Type B pancreatic cell (in vitro differentiated cells): ENCODE measurements around the gene GSTK1. TPM values are rescaled to one million over a fixed set of nuclear protein-coding genes. Genes with fewer than 3 reads are reported as not detected.

Experiments
- DNase-seq: peaks from one replicate; pipeline ENCODE4 v3.0.0; 2021; ENCODE audit warnings: mixed read lengths; ENCODE audit not compliant: unreplicated experiment; ENCODE audit errors: extremely low spot score
- H3K27ac Mint-ChIP-seq: 2 replicates; pipeline ENCODE4 v1.8.0; 2021; ENCODE audit warnings: mild to moderate bottlenecking, mixed read lengths
- H3K27me3 Mint-ChIP-seq: 2 replicates; pipeline ENCODE4 v1.8.0; 2021; ENCODE audit warnings: mixed read lengths
- H3K36me3 Mint-ChIP-seq: 2 replicates; pipeline ENCODE4 v1.8.0; 2021; ENCODE audit warnings: mixed read lengths
- H3K4me1 Mint-ChIP-seq: one replicate; pipeline ENCODE4 v1.8.0; 2021; ENCODE audit warnings: mixed read lengths; ENCODE audit not compliant: unreplicated experiment
- H3K4me3 Mint-ChIP-seq: 2 replicates; pipeline ENCODE4 v1.8.0; 2021; ENCODE audit warnings: mild to moderate bottlenecking, mixed read lengths
- H3K9me3 Mint-ChIP-seq: 2 replicates; pipeline ENCODE4 v1.8.0; 2021; ENCODE audit warnings: mixed read lengths
- total RNA-seq: library from RNA; stranded (reverse); gene quantifications from 2 replicates; pipeline ENCODE4 v1.2.1, GENCODE V29; 2021; ENCODE audit warnings: low replicate concordance
- TF ChIP-seq, protein P1 (sequence below): fragments of 200-600 bp; sonication (generic); conservative IDR thresholded peaks from 2 replicates; pipeline ENCODE4 v1.5.0; 2021; ENCODE audit warnings: antibody characterized with exemption, mild to moderate bottlenecking

GSTK1 gene
- total RNA-seq, 1 donor from 2014 or later: 110 TPM

DNA sequence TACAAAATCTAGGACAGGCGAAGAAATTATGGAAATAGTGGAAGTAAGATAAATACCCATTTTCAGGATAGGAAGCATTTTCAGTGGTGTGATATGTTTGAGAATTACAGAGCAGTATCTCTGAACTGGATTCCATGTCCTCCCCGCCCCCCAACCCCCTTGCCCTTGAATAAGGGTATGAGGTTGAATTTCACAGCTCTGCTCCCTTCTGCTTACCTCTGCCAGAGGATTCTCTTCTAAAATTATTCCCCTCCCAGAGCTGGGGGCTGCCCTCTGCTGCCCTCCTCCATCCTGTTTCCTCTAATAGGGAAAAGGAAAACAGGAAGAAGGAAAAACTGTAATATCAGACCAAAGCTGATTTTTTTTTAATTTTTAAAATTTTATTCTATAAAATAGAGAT is 45.4 kb downstream of the GSTK1 start:
- no peaks in the 10 kb centered on the region for H3K9me3 Mint-ChIP-seq
- no peak overlapping the region for H3K27ac Mint-ChIP-seq

DNA sequence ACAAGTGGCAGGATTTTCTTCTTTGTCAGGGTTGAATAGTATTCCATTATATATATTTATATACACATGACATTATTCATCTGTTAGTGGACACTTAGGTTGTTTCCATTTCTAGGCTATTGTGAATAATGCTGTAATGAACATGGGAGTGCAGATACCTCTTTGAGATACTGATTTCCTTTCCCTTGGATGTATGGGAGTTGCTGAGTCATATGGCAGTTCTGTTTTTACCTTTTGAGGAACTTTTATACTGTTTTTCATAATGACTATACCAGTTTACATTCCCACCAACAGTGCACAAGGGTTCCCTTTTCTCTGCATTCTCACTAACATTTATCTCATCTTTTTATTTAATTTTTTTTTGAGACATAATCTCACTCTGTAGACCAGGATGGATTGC is 50.9 kb downstream of the GSTK1 start:
- H3K4me1 Mint-ChIP-seq: peaks cover 20% of the 10 kb centered on the region

More for the DNA sequence above, 45.4 kb downstream of the GSTK1 start:
- TF ChIP-seq, protein P1, sequence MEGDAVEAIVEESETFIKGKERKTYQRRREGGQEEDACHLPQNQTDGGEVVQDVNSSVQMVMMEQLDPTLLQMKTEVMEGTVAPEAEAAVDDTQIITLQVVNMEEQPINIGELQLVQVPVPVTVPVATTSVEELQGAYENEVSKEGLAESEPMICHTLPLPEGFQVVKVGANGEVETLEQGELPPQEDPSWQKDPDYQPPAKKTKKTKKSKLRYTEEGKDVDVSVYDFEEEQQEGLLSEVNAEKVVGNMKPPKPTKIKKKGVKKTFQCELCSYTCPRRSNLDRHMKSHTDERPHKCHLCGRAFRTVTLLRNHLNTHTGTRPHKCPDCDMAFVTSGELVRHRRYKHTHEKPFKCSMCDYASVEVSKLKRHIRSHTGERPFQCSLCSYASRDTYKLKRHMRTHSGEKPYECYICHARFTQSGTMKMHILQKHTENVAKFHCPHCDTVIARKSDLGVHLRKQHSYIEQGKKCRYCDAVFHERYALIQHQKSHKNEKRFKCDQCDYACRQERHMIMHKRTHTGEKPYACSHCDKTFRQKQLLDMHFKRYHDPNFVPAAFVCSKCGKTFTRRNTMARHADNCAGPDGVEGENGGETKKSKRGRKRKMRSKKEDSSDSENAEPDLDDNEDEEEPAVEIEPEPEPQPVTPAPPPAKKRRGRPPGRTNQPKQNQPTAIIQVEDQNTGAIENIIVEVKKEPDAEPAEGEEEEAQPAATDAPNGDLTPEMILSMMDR: no peak
- Mint-ChIP-seq H3K4me1 (no peaks in the 10 kb centered on the region), H3K36me3 (peaks cover 39% of the 10 kb centered on the region), H3K27me3 (no peaks in the 10 kb centered on the region), H3K4me3 (no peak overlapping the region)
- no peak for DNase-seq

DNA sequence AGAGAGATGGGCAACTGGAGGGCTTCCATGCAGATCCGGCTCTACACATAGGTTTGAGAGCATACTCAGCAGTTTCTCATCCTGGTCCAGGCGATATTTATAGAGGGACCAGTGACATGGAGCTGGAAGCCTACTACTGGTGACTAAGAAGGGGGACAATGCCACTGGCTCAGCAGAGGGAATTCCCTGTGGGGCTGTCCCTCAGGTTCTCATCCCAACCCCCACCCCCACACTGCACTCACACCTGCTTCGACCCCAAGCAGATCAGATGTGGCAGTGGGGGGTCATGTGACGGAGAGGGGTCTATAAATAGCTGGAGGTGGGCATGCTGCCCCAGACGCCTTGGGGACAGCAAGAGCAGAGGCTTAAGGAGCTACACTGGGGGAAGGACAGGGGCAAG is 52.5 kb downstream of the GSTK1 start, which contains the start of gene CLCN1:
Gene CLCN1, plus strand, starts transcription at position 336 of the 400 bp plus-strand sequence. CDS start 102 bp downstream, outside the sequence.
- no peak for DNase-seq
- H3K4me1 Mint-ChIP-seq: peaks cover 21% of the 10 kb centered on the region
- TF ChIP-seq, protein P1: no peak
- H3K27ac Mint-ChIP-seq: no peak within 1 kb of the TSS
- H3K9me3 Mint-ChIP-seq: no peaks in the 10 kb centered on the region
- peaks cover 3% of the 10 kb centered on the region for H3K36me3 Mint-ChIP-seq
- no peaks in the 10 kb centered on the region for H3K27me3 Mint-ChIP-seq
- H3K4me3 Mint-ChIP-seq: no peak within 1 kb of the TSS

More for the DNA sequence above, 50.9 kb downstream of the GSTK1 start:
- TF ChIP-seq, protein P1: no peak
- H3K9me3 Mint-ChIP-seq: no peaks in the 10 kb centered on the region
- no peaks in the 10 kb centered on the region for H3K27me3 Mint-ChIP-seq
- H3K4me3 Mint-ChIP-seq: no peak overlapping the region
- peaks cover 3% of the 10 kb centered on the region for H3K36me3 Mint-ChIP-seq
- no peak for DNase-seq
- no peak overlapping the region for H3K27ac Mint-ChIP-seq

DNA sequence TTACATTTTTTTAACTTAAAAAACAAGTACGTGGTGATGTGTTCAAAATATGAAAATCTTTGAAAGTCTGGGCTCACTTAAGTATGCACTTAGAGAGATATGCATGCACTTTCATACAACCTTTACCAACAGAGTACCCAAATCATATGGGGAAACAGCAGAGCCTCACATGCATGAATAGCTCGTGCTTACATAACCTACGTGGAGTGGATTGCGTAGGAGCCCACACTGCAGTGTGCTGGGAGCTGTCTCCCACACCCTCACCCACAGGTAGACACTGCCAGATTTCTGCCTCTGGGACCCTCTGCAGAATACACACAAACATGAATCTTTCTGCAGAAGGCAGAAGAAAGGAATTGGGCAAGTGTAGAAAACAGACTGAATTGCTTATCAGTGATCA is 53.3 kb downstream of the GSTK1 start:
- no peak overlapping the region for H3K27ac Mint-ChIP-seq
- TF ChIP-seq, protein P1: no peak
- H3K27me3 Mint-ChIP-seq: no peaks in the 10 kb centered on the region
- peaks cover 3% of the 10 kb centered on the region for H3K36me3 Mint-ChIP-seq
- no peak for DNase-seq
- H3K4me3 Mint-ChIP-seq: no peak overlapping the region
- peaks cover 21% of the 10 kb centered on the region for H3K4me1 Mint-ChIP-seq
- H3K9me3 Mint-ChIP-seq: no peaks in the 10 kb centered on the region

DNA sequence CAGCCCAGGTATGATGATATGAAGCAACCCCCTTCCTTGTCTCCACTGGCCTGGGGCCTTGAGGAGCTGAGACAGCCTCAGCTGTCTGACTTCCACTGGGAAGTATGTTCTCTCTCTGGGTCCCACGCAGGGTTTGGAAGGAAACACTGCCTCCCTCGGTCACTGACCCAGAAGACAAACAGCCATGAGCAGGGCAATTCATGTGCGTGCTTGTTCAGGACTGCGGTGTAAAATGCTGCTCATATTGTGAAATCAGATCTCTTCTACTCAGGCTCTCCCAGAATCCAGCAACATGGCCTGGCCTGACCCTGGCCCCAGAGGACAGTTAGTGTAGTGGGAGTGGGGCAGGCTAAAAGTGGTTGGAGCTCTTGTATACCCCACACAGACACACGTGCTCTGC is 55.4 kb downstream of the GSTK1 start:
- Mint-ChIP-seq H3K4me3 (no peak overlapping the region), H3K27ac (no peak overlapping the region), H3K36me3 (peaks cover 3% of the 10 kb centered on the region), H3K27me3 (no peaks in the 10 kb centered on the region), H3K4me1 (peaks cover 30% of the 10 kb centered on the region), H3K9me3 (no peaks in the 10 kb centered on the region)
- TF ChIP-seq, protein P1: no peak
- no peak for DNase-seq

Other genes with a start within 250 kb of the GSTK1 start
- gene OR9A2, start 236.3 kb upstream of the GSTK1 start, total RNA-seq: not detected in 2 replicates
- gene OR6V1, start 211.1 kb upstream of the GSTK1 start, total RNA-seq: not detected in 2 replicates
- not detected in 2 replicates for gene PIP, start 131.4 kb upstream of the GSTK1 start, total RNA-seq
- not detected in 2 replicates for gene TAS2R39, start 80.0 kb upstream of the GSTK1 start, total RNA-seq
- not detected in 2 replicates for gene TAS2R40, start 41.4 kb upstream of the GSTK1 start, total RNA-seq
- 2.6 and 4.8 TPM in 2 replicates for gene TMEM139, start 21.5 kb downstream of the GSTK1 start, total RNA-seq
- gene CASP2, start 24.9 kb downstream of the GSTK1 start, total RNA-seq: 53.9 and 55.2 TPM in 2 replicates
- gene CLCN1, start 52.7 kb downstream of the GSTK1 start, total RNA-seq: 0.12 and 0.22 TPM in 2 replicates
- gene FAM131B, start 99.3 kb downstream of the GSTK1 start, total RNA-seq: 2.1 and 6.5 TPM in 2 replicates
- 73.2 and 107 TPM in 2 replicates for gene ZYX, start 117.9 kb downstream of the GSTK1 start, total RNA-seq
- 18.0 and 40.1 TPM in 2 replicates for gene EPHA1, start 145.4 kb downstream of the GSTK1 start, total RNA-seq
- gene TAS2R60, start 180.0 kb downstream of the GSTK1 start, total RNA-seq: not detected in 2 replicates
- gene TAS2R41, start 214.4 kb downstream of the GSTK1 start, total RNA-seq: not detected in 2 replicates